HG03280 (cell line): ENCODE measurements around the gene CFAP299.
"Not testable (repeated sequence)": the region's sequence is repeated elsewhere in the genome, so short reads cannot be mapped to it uniquely, and the experiment has no call there.

Experiments
- ATAC-seq: cut with Tn5 transposase; IDR thresholded peaks from one replicate; pipeline ENCODE4 v1.9.1; 2021; ENCODE audit warnings: mild to moderate bottlenecking, moderate library complexity; ENCODE audit not compliant: unreplicated experiment

Gene CFAP299

DNA sequence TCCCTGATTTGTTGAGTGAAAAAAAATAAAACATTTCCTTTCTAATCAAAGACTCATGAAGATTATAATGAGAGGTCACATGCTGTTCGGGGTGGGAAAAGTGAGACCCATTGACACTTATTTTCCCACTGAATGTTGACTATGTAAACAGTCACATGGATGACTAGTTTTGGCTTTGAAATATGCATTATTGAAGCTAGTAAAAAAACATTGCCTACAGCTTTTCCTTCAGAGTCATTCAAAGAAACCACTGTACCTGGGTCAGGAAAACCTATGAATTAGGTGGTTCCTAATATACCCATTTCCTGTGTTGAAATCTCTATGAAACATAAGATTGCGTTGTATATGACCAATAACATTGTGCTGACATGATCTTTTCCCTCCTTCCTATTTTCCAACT, 251.2 kb downstream of the CFAP299 start:
- no peak for ATAC-seq

DNA sequence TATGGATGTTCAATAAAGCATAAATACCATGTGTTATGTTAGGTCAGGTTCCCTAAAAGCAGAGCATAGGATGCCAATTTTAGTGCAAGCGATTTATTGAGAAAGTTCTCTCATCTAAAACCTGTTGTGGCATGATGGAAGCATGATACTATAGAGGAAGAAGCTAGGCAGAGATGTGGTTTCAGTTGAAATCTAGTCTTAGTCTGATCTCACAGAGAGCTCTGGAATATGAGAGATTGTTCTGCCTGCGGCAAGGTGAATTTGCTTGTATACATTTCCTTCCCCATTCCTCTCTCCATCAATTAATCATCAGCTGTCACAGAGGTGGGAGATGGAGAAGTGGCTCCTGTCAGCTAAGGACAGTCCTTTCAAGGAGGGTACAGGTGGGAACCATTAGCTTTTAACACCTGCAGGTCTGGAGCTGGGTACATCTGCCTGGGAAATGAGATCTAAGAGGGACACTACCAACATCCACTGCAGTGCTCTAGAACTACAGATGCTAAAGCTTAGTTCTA, 252.4 kb downstream of the CFAP299 start:
- ATAC-seq: no peak

- ATAC-seq: no peak
Measured at GRCh38 chr4:80592950-80593349, 257.4 kb downstream of the CFAP299 start.

GRCh38 chr4:80594701-80595100, 259.2 kb downstream of the CFAP299 start:
- no peak for ATAC-seq

DNA sequence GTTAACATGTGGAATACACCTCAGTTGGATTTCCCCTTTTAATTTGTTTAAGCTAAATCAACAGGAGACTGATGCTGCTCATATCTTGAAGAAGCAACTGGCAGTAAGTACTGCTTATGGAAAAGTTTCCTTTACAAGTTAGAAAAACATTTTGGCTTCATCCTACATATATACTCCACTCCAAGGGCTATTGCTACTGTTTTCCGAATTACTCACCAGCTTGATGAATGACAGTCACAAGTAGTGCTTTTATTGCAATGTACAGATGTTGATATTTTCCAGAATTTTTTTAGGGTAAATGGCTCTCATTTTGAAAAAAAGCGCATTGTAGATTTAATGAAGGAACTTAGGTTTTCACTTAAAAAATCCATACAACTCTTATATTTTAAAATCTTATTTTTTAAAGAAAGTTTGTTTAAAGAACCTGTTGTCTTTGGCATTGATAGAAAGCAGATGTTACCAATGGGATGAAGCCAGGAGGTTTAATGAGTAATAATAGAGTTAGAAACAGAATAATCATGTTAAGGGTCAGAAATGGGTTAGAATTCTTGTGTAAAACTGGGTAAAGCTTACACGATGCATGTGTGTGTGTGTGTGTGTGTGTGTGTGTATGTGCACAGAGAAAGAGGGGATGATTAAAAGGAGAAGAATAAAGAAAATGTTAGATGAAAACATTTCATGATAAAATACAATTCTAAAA, 272.9 kb downstream of the CFAP299 start:
- ATAC-seq: no peak

DNA sequence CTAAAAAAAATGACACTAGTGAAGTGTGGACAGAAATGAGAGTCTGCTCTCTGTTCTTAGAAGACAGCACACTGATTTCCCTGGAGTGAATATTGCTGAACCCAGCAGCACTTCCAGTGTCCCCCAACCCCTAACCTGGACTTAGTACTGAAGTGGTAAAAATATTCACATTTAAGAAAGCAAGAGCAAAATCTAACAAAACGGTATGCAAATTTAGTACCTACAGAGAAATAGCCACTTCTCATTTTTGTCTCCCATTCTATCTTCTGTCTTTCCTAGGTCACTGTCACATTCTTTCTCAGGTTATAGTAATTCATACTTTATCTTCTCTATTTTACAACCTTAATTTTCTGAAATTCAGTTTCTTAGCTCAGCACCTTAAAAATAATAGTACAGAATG, 274.7 kb downstream of the CFAP299 start:
- ATAC-seq: no peak

GRCh38 chr4:80610845-80611677, 275.5 kb downstream of the CFAP299 start:
- peak; percentile 47 for ATAC-seq

DNA sequence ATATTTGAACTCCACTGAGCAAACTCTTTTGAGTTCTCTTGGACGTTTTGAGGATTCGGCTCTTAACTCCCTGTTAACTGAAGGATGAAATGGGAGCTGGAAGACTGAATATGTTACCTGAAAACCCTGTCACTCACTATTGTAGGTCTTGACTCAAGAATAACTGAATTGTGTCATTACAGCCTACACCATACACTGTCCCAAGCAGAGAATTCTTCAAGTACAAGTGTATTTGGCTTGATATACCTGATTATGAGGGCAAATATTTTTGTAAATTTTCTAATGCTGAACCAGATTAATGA, 276.1 kb downstream of the CFAP299 start:
- ATAC-seq: no peak

DNA sequence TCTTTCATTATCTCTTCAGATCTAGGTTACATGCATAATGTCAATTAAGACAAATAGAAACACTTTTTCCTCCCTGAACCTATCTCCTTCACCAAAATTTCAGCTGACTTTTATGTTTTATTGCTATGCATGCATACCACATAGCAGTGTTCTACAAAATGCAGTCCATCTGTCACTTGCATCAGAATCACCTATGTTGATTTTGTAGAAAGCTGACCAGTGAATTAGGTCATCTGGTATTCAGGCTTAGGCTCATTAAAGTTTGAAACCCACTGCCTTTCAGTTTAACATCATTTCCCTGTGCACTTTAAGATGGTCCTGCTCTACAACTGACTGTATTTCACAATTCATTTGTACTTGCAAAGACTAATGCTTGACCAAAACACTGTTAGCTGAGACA, 277.9 kb downstream of the CFAP299 start:
- ATAC-seq: no peak

DNA sequence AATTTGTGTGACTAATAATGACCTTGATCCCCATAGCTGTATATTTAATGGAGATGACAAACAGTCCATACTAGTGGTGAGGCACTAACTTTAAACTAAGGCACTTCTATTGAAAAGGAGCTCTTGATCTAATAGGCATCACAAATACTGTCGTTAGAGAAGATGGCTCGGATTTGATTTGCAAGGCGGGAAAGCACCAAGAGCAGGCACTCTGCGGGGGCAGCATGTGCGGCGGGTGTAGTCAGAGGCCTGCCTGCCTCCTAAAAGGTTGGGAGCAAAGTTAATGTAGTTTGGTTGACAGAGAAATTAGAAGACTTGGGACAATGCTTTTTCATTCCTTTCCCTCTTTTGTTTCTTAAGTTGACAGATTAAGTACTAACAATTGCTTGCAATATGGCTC, 278.8 kb downstream of the CFAP299 start:
- ATAC-seq: no peak

GRCh38 chr4:80615099-80615498, 279.6 kb downstream of the CFAP299 start:
- no peak for ATAC-seq

DNA sequence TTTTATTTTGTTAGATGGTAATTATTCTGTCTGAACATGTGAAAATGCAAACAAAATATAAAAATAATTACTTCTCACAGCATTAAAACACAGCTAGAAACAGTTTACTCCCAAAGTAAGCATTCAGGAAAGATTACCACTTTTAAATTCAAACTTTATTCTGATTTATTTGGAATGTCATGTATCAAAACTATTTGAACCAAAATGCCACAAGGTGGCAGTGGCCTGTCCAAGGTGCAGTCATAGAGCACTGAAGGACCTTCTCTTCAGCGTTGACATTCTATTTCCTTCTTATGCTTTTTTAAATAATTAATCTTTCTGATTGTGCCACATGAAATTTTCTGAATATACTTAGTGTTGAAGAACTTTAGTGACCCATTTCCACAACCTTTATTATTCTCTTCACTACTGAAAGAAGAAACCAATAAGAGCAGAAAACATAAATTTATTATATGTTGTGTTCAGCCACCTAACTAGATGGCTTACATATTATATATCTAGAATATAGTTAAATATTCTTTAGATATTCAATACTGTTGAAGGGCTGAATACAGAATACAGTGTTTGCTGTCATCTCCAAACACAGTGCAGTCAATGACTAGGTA, 283.6 kb downstream of the CFAP299 start:
- ATAC-seq: no peak

DNA sequence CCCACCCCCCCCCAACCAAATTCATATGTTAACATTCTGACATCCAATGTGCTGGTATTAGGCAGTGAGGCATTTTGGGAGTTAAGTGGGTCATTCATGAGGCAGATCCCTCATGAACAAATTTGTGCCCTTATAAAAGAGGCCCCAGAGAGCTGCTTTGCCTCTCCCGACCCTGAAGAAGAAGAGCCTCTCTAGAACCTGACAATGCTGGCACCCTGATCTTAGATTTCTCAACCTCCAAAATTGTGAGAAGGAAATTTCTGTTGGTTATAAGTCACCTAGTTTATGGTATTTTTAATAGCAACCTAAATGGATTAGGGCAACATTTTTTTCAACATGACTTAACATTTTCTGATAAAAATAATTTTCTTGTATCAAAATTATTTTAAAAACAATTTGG, 296.3 kb downstream of the CFAP299 start:
- no peak for ATAC-seq

DNA sequence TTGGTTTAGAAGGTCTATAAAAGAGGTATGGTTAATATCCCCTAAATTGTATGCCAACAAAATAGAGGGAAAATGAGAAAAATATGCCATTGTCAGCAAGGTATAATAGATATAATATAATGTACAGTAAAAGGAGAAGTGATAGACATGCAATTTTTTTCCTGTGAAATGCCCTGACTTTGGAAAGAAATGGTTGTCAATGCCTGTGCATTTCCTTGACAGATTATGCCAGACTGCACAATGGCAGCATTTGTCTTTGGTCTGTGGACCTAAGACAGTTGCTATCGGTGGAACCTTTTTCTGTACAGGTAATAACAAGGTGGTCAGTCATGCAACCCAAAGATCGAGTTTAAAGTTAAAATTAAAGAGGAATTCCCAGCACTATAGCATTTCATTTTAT, 301.7 kb downstream of the CFAP299 start:
- no peak for ATAC-seq

DNA sequence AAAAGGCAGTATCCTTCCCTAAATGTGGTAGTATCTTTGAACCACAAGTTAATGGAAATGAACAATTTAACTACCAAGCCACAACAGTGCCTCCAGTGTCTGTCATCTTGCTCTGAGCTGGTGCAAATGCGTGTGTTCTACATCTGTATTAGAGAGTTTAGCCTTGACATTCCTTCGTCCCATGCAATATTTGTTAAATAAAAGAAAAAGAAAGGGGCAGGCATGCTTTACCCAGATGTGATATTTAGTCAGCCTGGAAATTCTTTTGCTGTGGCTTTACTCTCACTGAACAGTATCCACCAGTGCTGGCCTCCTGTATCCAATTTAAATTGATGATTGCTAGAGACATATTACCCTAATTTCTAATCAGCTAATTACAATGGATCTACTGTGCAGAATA, 310.5 kb downstream of the CFAP299 start:
- no peak for ATAC-seq

GRCh38 chr4:80655662-80656061, 320.1 kb downstream of the CFAP299 start:
- no peak for ATAC-seq

GRCh38 chr4:80670118-80670517, 334.6 kb downstream of the CFAP299 start:
- ATAC-seq: not testable (repeated sequence)

- no peak for ATAC-seq
Measured at GRCh38 chr4:80678413-80678812, 342.9 kb downstream of the CFAP299 start.

DNA sequence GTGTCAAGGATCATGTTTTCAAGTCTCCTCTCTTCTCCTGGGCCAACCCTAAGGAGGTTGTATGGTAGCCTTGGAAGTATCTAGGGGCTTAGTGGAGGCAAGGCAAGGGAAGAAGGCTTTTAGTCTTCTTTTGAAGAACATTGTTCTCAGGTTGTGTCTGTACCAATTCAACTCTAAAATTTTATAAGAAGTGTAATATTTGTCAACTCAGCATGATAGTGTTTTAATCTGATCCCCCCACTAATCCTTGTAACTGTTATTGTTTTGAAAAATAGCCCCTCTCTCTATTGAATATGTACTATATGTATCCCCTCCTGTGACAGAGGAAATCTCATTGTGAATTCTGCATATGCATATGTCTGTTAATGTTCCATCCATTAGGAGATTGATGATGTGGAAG, 345.4 kb downstream of the CFAP299 start:
- no peak for ATAC-seq

DNA sequence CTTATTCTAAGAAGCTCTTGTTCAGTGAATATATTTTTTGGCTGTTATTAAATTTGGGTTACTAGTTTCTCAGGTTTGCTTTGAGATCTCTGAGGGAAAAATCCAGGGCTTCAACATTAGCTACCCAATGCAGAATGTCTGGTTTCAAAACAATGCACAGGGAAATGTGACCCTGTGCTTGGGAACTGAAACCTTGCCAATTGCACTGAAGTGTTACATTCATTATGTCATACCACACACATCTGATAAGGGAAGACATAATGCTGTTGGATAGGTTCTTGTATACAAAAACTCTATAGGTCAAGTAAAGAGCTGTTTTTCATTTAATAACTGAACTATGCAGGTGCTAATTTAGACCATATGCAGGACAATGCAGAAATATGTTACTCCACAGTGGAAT, 349.7 kb downstream of the CFAP299 start:
- no peak for ATAC-seq

DNA sequence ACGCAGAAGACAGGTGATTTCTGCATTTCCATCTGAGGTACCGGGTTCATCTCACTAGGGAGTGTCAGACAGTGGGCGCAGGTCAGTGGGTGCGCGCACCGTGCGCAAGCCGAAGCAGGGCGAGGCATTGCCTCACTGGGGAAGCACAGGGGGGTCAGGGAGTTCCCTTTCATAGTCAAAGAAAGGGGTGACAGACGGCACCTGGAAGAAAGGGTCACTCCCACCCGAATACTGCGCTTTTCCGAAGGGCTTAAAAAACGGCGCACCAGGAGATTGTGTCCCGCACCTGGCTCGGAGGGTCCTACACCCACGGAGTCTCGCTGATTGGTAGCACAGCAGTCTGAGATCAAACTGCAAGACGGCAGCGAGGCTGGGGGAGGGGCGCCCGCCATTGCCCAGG, 352.2 kb downstream of the CFAP299 start:
- not testable (repeated sequence) for ATAC-seq

- no peak for ATAC-seq
Measured at GRCh38 chr4:80694171-80694570, 358.6 kb downstream of the CFAP299 start.
